ENCODE measurements around the gene PCED1A.

PCED1A gene

GRCh38 chr20:2801286-2801728 is 39.1 kb downstream of the PCED1A start:
- no peak for FAIRE-seq

- no peak for FAIRE-seq
Observed at GRCh38 chr20:2800521-2801285, 39.8 kb downstream of the PCED1A start, which contains the start of gene CPXM1. CPXM1 (minus strand) TSS chr20:2800627; CDS start chr20:2800572, 55 bp downstream.

GRCh38 chr20:2799688-2800520 is 40.6 kb downstream of the PCED1A start:
- FAIRE-seq, result no peak

- no peak for FAIRE-seq
Observed at GRCh38 chr20:2799271-2799670, 41.2 kb downstream of the PCED1A start.

- FAIRE-seq, result no peak
Observed at GRCh38 chr20:2798814-2799213, 41.6 kb downstream of the PCED1A start.

- FAIRE-seq, result no peak
Observed at GRCh38 chr20:2798095-2798805, 42.2 kb downstream of the PCED1A start.

- FAIRE-seq, result no peak
Observed at GRCh38 chr20:2797136-2797983, 43.1 kb downstream of the PCED1A start.

GRCh38 chr20:2796011-2796660 is 44.3 kb downstream of the PCED1A start:
- no peak for FAIRE-seq

- FAIRE-seq, result no peak
Observed at GRCh38 chr20:2795451-2795850, 45.0 kb downstream of the PCED1A start.

GRCh38 chr20:2794866-2795447 is 45.5 kb downstream of the PCED1A start:
- FAIRE-seq, result no peak

- FAIRE-seq, result no peak
Observed at GRCh38 chr20:2794202-2794748, 46.2 kb downstream of the PCED1A start.

GRCh38 chr20:2793471-2793870 is 47.0 kb downstream of the PCED1A start:
- no peak for FAIRE-seq
